Esophagus (tissue), 2 donors: ENCODE data around the gene SVIL. TPM values are rescaled to one million over a fixed set of nuclear protein-coding genes. Genes with fewer than 3 reads are reported as not detected.
"Not testable (repeated sequence)": the region's sequence is repeated elsewhere in the genome, so short reads cannot be mapped to it uniquely, and the experiment has no call there.

Source experiments
- H3K27ac ChIP-seq, 2 donors: one replicate each; pipeline ENCODE4 v1.5.1; 2013; ENCODE audit warnings: low read depth in 2 of 2, mild to moderate bottlenecking in 2 of 2, inconsistent platforms in 1 of 2, low read length in 1 of 2, moderate library complexity in 1 of 2
- H3K27me3 ChIP-seq, 2 donors: one replicate each; pipeline ENCODE4 v1.6.1; 2013; ENCODE audit warnings: low read length in 2 of 2, control low read depth in 1 of 2, mild to moderate bottlenecking in 1 of 2; ENCODE audit not compliant: insufficient read depth in 2 of 2, control insufficient read depth in 1 of 2
- H3K36me3 ChIP-seq, 2 donors: one replicate each; pipeline ENCODE4 v1.6.1; 2013; ENCODE audit warnings: low read length in 1 of 2; ENCODE audit not compliant: control insufficient read depth in 2 of 2, insufficient read depth in 2 of 2
- H3K4me1 ChIP-seq, 2 donors: one replicate each; pipeline ENCODE4 v1.6.1; 2013; ENCODE audit warnings: low read length in 1 of 2; ENCODE audit not compliant: control insufficient read depth in 2 of 2, insufficient read depth in 2 of 2
- H3K4me3 ChIP-seq, 2 donors: one replicate each; pipeline ENCODE4 v1.5.1; 2013; ENCODE audit warnings: low read length in 2 of 2, mild to moderate bottlenecking in 2 of 2, low read depth in 1 of 2, moderate library complexity in 1 of 2
- H3K9me3 ChIP-seq, 2 donors: one replicate each; pipeline ENCODE4 v1.6.1; 2013; ENCODE audit warnings: mild to moderate bottlenecking in 2 of 2, low read depth in 1 of 2, low read length in 1 of 2, moderate library complexity in 1 of 2; ENCODE audit not compliant: control insufficient read depth in 2 of 2, insufficient read depth in 1 of 2
- whole genome bisulfite sequencing, 2 donors: extraction: QIAGEN DNeasy Blood & Tissue Kit; methylation state at CpG; one replicate each; pipeline ENCODE4 v1.1.7; 2013; 5-methylcytosine and 5-hydroxymethylcytosine counted together
- polyA plus RNA-seq, 2 donors: library from polyadenylated mRNA; stranded (reverse); fragments of 200-250 nt; gene quantifications; one replicate each; pipeline ENCODE4 v1.2.3, GENCODE V29; 2013
- donor health status: healthy with polysubstance abuse.
- donor health status: Bipolar disorder and iron deficiency.

The SVIL gene
- polyA plus RNA-seq, 2 donors = 22.3 to 35.2 TPM

DNA sequence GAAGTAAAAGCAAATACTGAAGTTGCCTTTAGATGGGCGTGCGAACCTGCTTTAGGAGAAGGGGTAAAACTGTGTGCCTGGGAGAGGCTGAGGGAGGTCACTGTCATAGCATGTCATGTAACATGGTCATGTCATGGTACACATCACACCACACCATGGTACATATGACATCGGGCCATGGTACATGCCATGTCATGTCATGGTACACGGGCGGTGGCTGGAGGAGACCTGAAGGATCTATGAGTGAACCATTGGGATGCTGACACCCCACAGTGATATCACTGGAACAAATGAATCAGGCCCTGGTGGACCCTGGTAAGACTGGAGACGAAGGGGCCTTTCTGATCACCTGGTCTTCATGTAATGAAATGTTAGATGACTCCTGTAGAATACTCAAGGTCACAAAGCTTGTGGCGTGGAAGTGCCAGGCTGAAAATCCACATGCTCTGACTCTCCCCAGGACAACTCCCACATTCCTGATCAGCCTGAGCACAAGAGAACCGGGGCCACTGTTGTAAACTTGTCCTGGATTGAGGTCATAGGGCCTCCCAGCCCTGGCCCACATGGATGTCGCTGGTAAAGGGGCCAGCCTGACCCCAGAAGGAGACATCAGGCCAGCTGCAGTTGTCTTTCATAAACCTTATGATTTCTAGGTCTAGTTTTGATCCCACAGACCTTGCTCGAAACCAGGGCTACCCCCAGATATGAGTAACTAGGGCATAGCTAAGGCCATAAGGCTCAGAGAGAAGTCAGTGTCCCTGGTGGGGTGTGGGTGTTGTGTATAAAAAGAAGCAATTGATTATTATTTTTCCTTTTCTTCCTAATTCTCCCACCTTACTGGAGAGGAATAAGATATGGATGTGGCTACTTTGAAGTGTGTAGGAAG, 60.3 kb downstream of the SVIL start:
- not testable (repeated sequence) for H3K36me3 ChIP-seq, H3K27me3 ChIP-seq, H3K4me1 ChIP-seq, H3K9me3 ChIP-seq, H3K4me3 ChIP-seq, H3K27ac ChIP-seq
- WGBS, 2 donors = 87 to 90% methylated on average over 9 to 10 of the region's 10 CpGs

GRCh38 chr10:29570248-29570647, 64.5 kb downstream of the SVIL start:
- not testable (repeated sequence) for H3K4me3 ChIP-seq, H3K27ac ChIP-seq, H3K36me3 ChIP-seq, H3K27me3 ChIP-seq, H3K9me3 ChIP-seq, H3K4me1 ChIP-seq
- 36 to 46% methylated on average over 2 of the region's 2 CpGs for WGBS, 2 donors

GRCh38 chr10:29569795-29570194, 65.0 kb downstream of the SVIL start:
- Histone ChIP-seq H3K36me3 (no peaks in the 10 kb centered on the region), H3K9me3 (no peaks in the 10 kb centered on the region), H3K4me1 (no peaks in the 10 kb centered on the region), H3K27ac (no peak overlapping the region), H3K27me3 (no peaks in the 10 kb centered on the region), H3K4me3 (no peak overlapping the region)

- no peaks in the 10 kb centered on the region for H3K36me3 ChIP-seq
- no peak overlapping the region for H3K27ac ChIP-seq
- no peaks in the 10 kb centered on the region for H3K4me1 ChIP-seq
- WGBS, 2 donors = 86 to 88% methylated on average over 9 of the region's 9 CpGs
- H3K27me3 ChIP-seq = no peaks in the 10 kb centered on the region
- no peaks in the 10 kb centered on the region for H3K9me3 ChIP-seq
- no peak overlapping the region for H3K4me3 ChIP-seq
Measured at GRCh38 chr10:29567003-29567402, 67.8 kb downstream of the SVIL start.

GRCh38 chr10:29566209-29566608, 68.6 kb downstream of the SVIL start:
- not testable (repeated sequence) for H3K4me3 ChIP-seq, H3K27me3 ChIP-seq, H3K4me1 ChIP-seq, H3K9me3 ChIP-seq, H3K27ac ChIP-seq, H3K36me3 ChIP-seq
- WGBS, 2 donors = 68 to 83% methylated on average over 7 of the region's 7 CpGs

DNA sequence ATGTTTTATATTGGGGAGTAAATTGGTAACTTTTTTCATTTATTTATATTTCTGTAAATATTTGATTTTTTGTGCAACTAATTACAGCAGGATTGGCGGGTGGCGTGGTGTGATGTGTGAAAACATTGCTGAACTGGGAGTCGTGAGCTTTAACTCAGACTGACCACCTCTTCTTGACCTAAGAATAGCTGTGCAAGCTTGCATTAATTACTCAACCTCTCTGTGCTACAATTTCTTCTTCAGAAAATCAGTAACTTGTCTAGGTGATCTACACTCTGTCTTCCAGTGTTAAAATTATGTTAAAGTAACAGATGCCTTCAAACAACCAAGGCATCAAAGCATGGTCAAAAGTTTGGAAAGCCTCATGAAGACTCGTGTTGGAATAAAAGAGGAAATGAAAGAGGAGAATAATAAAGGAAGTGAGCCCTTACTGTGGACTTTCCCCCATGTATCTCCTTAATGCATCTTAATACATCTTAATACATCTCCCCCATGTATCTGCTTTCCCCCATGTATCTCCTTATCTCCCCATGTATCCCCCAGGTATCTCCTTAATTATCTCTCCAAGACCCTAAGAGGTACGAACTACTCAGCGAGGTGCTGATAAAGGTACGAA, 71.2 kb downstream of the SVIL start:
- H3K4me1 ChIP-seq = no peaks in the 10 kb centered on the region
- H3K27me3 ChIP-seq = no peaks in the 10 kb centered on the region
- peaks cover 0 to 3% of the 10 kb centered on the region in 2 donors for H3K36me3 ChIP-seq
- no peaks in the 10 kb centered on the region for H3K9me3 ChIP-seq
- H3K4me3 ChIP-seq = no peak overlapping the region
- WGBS, 2 donors = 86 to 87% methylated on average over 7 of the region's 7 CpGs
- H3K27ac ChIP-seq = no peak overlapping the region

DNA sequence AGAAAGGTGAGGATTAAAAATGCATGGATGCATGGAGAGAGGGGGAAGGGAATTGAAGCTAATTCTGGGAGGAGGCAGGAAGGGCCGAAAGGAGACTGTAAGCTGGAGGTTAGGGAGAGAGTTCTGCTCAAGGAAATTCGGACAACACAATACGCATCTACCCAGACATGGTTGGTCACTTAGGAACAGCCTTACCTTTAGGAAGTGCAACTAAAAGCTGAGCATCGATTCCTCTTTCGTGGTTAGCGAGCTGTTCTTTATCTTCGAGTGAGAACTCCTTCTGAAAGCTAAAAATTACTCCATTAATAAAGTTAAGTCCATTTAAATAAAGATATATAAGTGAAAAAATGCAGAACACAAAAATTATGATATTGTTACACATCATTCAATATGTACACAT, 71.8 kb downstream of the SVIL start:
- H3K27ac ChIP-seq, H3K36me3 ChIP-seq, H3K9me3 ChIP-seq, H3K4me3 ChIP-seq, H3K27me3 ChIP-seq, H3K4me1 ChIP-seq: not testable (repeated sequence)
- 83 to 91% methylated on average over 5 of the region's 7 CpGs for WGBS, 2 donors

DNA sequence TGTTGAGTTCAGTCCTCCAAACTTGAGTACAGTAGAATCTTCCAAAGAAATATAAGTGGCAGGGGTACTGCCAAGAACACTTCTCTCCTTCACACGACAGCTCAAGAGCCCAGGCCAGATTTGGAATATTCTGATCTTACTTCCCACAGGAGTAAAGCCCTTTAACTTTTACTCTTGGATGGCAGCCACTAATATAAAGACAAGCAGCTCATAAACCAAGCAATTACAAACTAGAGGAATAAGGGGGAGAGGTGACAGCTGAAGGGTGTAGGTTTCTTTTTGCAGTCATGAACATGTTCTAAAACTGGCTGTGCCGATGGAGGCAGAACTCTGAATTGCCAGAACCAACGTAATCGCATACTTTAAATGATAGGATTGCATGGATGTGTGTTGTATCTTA, 74.8 kb downstream of the SVIL start:
- peaks cover 0 to 3% of the 10 kb centered on the region in 2 donors for H3K36me3 ChIP-seq
- H3K27ac ChIP-seq = no peak overlapping the region
- whole genome bisulfite sequencing, 2 donors = 59 to 64% methylated on average over 4 of the region's 4 CpGs
- no peaks in the 10 kb centered on the region for H3K27me3 ChIP-seq
- H3K4me1 ChIP-seq = no peaks in the 10 kb centered on the region
- no peaks in the 10 kb centered on the region for H3K9me3 ChIP-seq
- H3K4me3 ChIP-seq = no peak overlapping the region

DNA sequence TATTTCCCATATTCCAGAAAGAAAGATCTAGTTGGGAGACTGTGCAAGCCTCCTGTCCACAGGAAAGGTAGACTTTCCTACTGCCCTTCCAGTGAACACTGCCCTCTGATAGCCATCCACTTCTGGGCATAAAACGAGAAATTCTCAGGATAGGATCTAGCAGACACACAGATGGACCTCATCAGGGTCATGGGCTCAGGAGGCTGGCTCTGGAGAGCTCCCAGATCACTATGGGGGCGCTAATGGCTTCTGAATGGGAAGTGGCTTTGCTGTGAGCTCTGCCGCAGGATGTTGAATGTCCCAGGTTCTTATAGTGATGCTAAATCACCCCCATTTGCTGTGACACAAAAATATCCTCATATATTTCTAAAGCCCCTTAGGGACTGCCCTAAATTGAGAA, 77.1 kb downstream of the SVIL start:
- no peak overlapping the region for H3K27ac ChIP-seq
- no peaks in the 10 kb centered on the region for H3K27me3 ChIP-seq
- no peaks in the 10 kb centered on the region for H3K9me3 ChIP-seq
- H3K4me1 ChIP-seq = no peaks in the 10 kb centered on the region
- no peak overlapping the region for H3K4me3 ChIP-seq
- 89 to 94% methylated on average over 3 of the region's 3 CpGs for WGBS, 2 donors
- H3K36me3 ChIP-seq = peaks cover 5 to 10% of the 10 kb centered on the region in 2 donors
